Endothelial cell of umbilical vein (primary cell): Measurements from ENCODE around the gene LSMEM2. TPM values are rescaled to one million over a fixed set of nuclear protein-coding genes. Genes with fewer than 3 reads are reported as not detected.

Experiments
- BruUV-seq: library from RNA; stranded (reverse); fragments of 400-500 nt; replicated peaks from 2 replicates; lab custom pipeline; 2021; lab: Mats Ljungman, UMichigan
- CTCF ChIA-PET: fragments of 300-600, 350-600 bp; sonication (Branson Sonifier 250); formaldehyde crosslinking; loops from one replicate; lab custom pipeline; 2021; ENCODE audit warnings: antibody characterized with exemption, inconsistent platforms; lab: Charles Lee
- POLR2A ChIA-PET: fragments of 300-600, 350-600 bp; sonication (Branson Sonifier 250); formaldehyde crosslinking; loops from one replicate; lab custom pipeline; 2021; ENCODE audit warnings: antibody characterized with exemption, inconsistent platforms; lab: Charles Lee
- DNase-seq: peaks from one replicate; pipeline ENCODE4 v3.0.0-alpha.2; 2011; ENCODE audit warnings: low read depth, low spot score
- FAIRE-seq: peaks from 2 replicates; lab custom pipeline; 2011; peaks lifted over from hg19 to GRCh38; lab: Jason Lieb, UNC
- H2AFZ ChIP-seq: 2 replicates; pipeline ENCODE4 v1.6.0; 2012; ENCODE audit warnings: low read depth, low read length, control low read depth, inconsistent platforms
- H3K27ac ChIP-seq: 2 replicates; pipeline ENCODE4 v1.5.1; 2011; ENCODE audit warnings: low read depth, mild to moderate bottlenecking, control low read depth, low read length, moderate library complexity; ENCODE audit not compliant: insufficient read depth
- H3K27me3 ChIP-seq, 2 experiments: 2 replicates each; pipeline versions ENCODE4 v1.6.0 to v1.6.1; 2011; ENCODE audit warnings: low read length in 2 of 2, mixed read lengths in 1 of 2; ENCODE audit not compliant: control insufficient read depth in 2 of 2, insufficient read depth in 2 of 2
- H3K36me3 ChIP-seq, 2 experiments: 2 replicates in 1 of 2; 3 replicates in 1 of 2; pipeline ENCODE4 v1.5.1; 2011; ENCODE audit warnings: low read length in 2 of 2, mild to moderate bottlenecking in 1 of 2, moderate library complexity in 1 of 2; ENCODE audit not compliant: control insufficient read depth in 2 of 2, insufficient read depth in 2 of 2; ENCODE audit errors: extremely low read depth in 1 of 2
- H3K4me1 ChIP-seq: 3 replicates; pipeline ENCODE4 v1.5.1; 2011; ENCODE audit warnings: mild to moderate bottlenecking, low read length; ENCODE audit not compliant: control insufficient read depth, insufficient read depth; ENCODE audit errors: extremely low read depth
- H3K4me2 ChIP-seq: 2 replicates; pipeline ENCODE4 v1.6.1; 2011; ENCODE audit warnings: low read length, control low read depth, mixed read lengths; ENCODE audit not compliant: insufficient read depth
- H3K4me3 ChIP-seq, 3 experiments: fragments of 200-600 bp in 1 of 3; sonication (generic), shearing (Covaris generic) in 1 of 3; replicated peaks in 1 of 3; 2 replicates each; pipeline ENCODE4 v1.5.1; 2011 to 2016; ENCODE audit warnings: control low read depth in 3 of 3, low read length in 3 of 3, mild to moderate bottlenecking in 2 of 3, inconsistent platforms in 1 of 3, low read depth in 1 of 3, moderate library complexity in 1 of 3; ENCODE audit not compliant: insufficient read depth in 1 of 3
- H3K79me2 ChIP-seq: 2 replicates; pipeline ENCODE4 v1.6.0; 2012; ENCODE audit warnings: low read length, inconsistent platforms; ENCODE audit not compliant: control insufficient read depth, insufficient read depth
- H3K9ac ChIP-seq: replicated peaks from 2 replicates; pipeline ENCODE3; 2011; ENCODE audit warnings: low read length, control low read depth; ENCODE audit not compliant: insufficient read depth; ENCODE audit errors: extremely low read depth
- H3K9me1 ChIP-seq: replicated peaks from 3 replicates; pipeline ENCODE4 v1.6.0; 2011; ENCODE audit warnings: mild to moderate bottlenecking, low read length; ENCODE audit not compliant: control insufficient read depth, insufficient read depth; ENCODE audit errors: extremely low read depth
- H3K9me3 ChIP-seq: replicated peaks from 2 replicates; pipeline ENCODE4 v1.5.1; 2012; ENCODE audit warnings: low read length, inconsistent platforms; ENCODE audit not compliant: control insufficient read depth, insufficient read depth
- H4K20me1 ChIP-seq: replicated peaks from 2 replicates; pipeline ENCODE3; 2011; ENCODE audit warnings: mild to moderate bottlenecking, low read length; ENCODE audit not compliant: control insufficient read depth, insufficient read depth; ENCODE audit errors: extremely low read depth
- EZH2 ChIP-seq: IDR thresholded peaks from 2 replicates; pipeline ENCODE4 v1.6.1; 2012; ENCODE audit warnings: borderline replicate concordance, low read depth, mild to moderate bottlenecking, moderate library complexity, low read length, inconsistent platforms; ENCODE audit not compliant: severe bottlenecking
- FOS ChIP-seq: IDR thresholded peaks from 2 replicates; pipeline ENCODE4 v1.6.1; 2011; ENCODE audit warnings: mild to moderate bottlenecking, low read length, moderate library complexity, borderline replicate concordance; ENCODE audit not compliant: insufficient read depth
- GATA2 ChIP-seq: IDR thresholded peaks from 2 replicates; pipeline ENCODE4 v1.7.0; 2011; ENCODE audit warnings: low read depth, mild to moderate bottlenecking, moderate library complexity, mixed read lengths, low read length; ENCODE audit not compliant: insufficient read length, insufficient read depth
- JUN ChIP-seq: IDR thresholded peaks from 2 replicates; pipeline ENCODE4 v1.6.1; 2011; ENCODE audit warnings: borderline replicate concordance, low read depth; ENCODE audit not compliant: insufficient read length, insufficient read depth
- MYC ChIP-seq: IDR thresholded peaks from one replicate; pipeline ENCODE4 v1.6.1; 2011; ENCODE audit warnings: mild to moderate bottlenecking, low read depth, low read length
- POLR2A ChIP-seq: IDR thresholded peaks from 2 replicates; pipeline ENCODE4 v1.6.1; 2012; ENCODE audit warnings: low read depth, mild to moderate bottlenecking, control low read depth, low read length
- POLR2AphosphoS5 ChIP-seq: IDR thresholded peaks from 2 replicates; pipeline ENCODE4 v1.6.1; 2012; ENCODE audit warnings: low read depth, mild to moderate bottlenecking, control low read depth, low read length, moderate library complexity; ENCODE audit not compliant: insufficient read depth
- dilution Hi-C: fragments of 300-500 bp; cut with MboI; formaldehyde crosslinking; loops from one replicate; pipeline ENCODE4 v1.15.0; 2019; ENCODE audit warnings: low sequenced_read_pairs; ENCODE audit not compliant: extremely low pct_ligation_motif_present
- intact Hi-C: fragments of 100-400 bp; cut with micrococcal nuclease; formaldehyde crosslinking; loops from one replicate; pipeline ENCODE4 v1.10.0; 2022
- polyA plus RNA-seq, 4 experiments: library from polyadenylated mRNA; depleted of rRNA in 3 of 4; stranded (reverse) in 3 of 4; unstranded in 1 of 4; fragments of >200 nt; gene quantifications; 2 replicates each; pipeline versions ENCODE4 v1.2.1 to v1.2.3, GENCODE V29; 2011 to 2012; ENCODE audit warnings: missing spikeins in 1 of 4
- total RNA-seq: library from RNA; stranded (reverse); gene quantifications from 2 replicates; pipeline ENCODE4 v1.2.3, GENCODE V29; 2021
- TF ChIP-seq, protein P1 (sequence below): IDR thresholded peaks from 2 replicates; pipeline ENCODE4 v1.6.1; 2011; ENCODE audit not compliant: insufficient read depth, insufficient read length
- TF ChIP-seq, protein P2 (sequence below), 2 donors: IDR thresholded peaks; 1 replicate in 1 of 2; 2 replicates in 1 of 2; pipeline ENCODE4 v1.5.1; 2011; ENCODE audit warnings: low read length in 2 of 2, mild to moderate bottlenecking in 2 of 2, moderate library complexity in 2 of 2, control low read depth in 1 of 2, inconsistent platforms in 1 of 2, low read depth in 1 of 2; ENCODE audit not compliant: insufficient read depth in 1 of 2; ENCODE audit errors: extremely low read depth in 1 of 2

Gene LSMEM2
- total and polyA plus RNA-seq, 2 donors (not counting 3 experiments of a cell fraction or from before 2014, with no cell fraction given) = not detected

GRCh38 chr3:50249457-50249856 is 29.4 kb upstream of the LSMEM2 start:
- no peak for DNase-seq
- H3K9me1 ChIP-seq = no peaks in the 10 kb centered on the region
- FAIRE-seq = no peak
- H3K9ac ChIP-seq = no peak overlapping the region
- no peak overlapping the region for H3K4me2 ChIP-seq
- H2AFZ ChIP-seq = no peak overlapping the region
- H4K20me1 ChIP-seq = no peaks in the 10 kb centered on the region
- H3K4me3 ChIP-seq = no peak overlapping the region
- TF ChIP-seq, protein P1, sequence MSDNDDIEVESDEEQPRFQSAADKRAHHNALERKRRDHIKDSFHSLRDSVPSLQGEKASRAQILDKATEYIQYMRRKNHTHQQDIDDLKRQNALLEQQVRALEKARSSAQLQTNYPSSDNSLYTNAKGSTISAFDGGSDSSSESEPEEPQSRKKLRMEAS = no peak
- no peak for TF ChIP-seq EZH2
- TF ChIP-seq GATA2 = no peak
- TF ChIP-seq, protein P2, sequence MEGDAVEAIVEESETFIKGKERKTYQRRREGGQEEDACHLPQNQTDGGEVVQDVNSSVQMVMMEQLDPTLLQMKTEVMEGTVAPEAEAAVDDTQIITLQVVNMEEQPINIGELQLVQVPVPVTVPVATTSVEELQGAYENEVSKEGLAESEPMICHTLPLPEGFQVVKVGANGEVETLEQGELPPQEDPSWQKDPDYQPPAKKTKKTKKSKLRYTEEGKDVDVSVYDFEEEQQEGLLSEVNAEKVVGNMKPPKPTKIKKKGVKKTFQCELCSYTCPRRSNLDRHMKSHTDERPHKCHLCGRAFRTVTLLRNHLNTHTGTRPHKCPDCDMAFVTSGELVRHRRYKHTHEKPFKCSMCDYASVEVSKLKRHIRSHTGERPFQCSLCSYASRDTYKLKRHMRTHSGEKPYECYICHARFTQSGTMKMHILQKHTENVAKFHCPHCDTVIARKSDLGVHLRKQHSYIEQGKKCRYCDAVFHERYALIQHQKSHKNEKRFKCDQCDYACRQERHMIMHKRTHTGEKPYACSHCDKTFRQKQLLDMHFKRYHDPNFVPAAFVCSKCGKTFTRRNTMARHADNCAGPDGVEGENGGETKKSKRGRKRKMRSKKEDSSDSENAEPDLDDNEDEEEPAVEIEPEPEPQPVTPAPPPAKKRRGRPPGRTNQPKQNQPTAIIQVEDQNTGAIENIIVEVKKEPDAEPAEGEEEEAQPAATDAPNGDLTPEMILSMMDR (IDR thresholded peaks at IDR 0.05; ENCODE audit: extremely low read depth in 1 of 2, insufficient read depth in 1 of 2, low read depth in 1 of 2, low read length in 2 of 2) = no peak
- TF ChIP-seq POLR2A = no peak
- TF ChIP-seq FOS = no peak
- no peak for TF ChIP-seq POLR2AphosphoS5
- no peak for TF ChIP-seq JUN
- TF ChIP-seq MYC = no peak
- H3K9me3 ChIP-seq = no peaks in the 10 kb centered on the region
- POLR2A ChIA-PET = interaction anchor here (1.3 kb wide), 1 partner anchor 14 kb away, joined by 3 read pairs; no protein-coding TSS in a partner anchor
- CTCF ChIA-PET = interaction anchor here (1.0 to 3.7 kb wide), 6 partner anchors 10 to 72 kb away, joined by 3 to 134 read pairs (median 12); partner anchors contain the start of gene GNAI2
- H3K4me1 ChIP-seq = peaks cover 87% of the 10 kb centered on the region
- peaks cover 88% of the 10 kb centered on the region for H3K79me2 ChIP-seq
- intact Hi-C loops = no loop called here
- H3K27ac ChIP-seq = no peak overlapping the region
- peaks cover 6 to 44% of the 10 kb centered on the region in 2 experiments for H3K36me3 ChIP-seq
- no TSS peak for BruUV-seq
- H3K27me3 ChIP-seq = no peaks in the 10 kb centered on the region
- dilution Hi-C loops = no loop called here
